Endothelial cell of umbilical vein (primary cell): ENCODE results near the gene RSF1. TPM values are rescaled to one million over a fixed set of nuclear protein-coding genes. Genes with fewer than 3 reads are reported as not detected.

Experiments
- BruUV-seq: library from RNA; stranded (reverse); fragments of 400-500 nt; replicated peaks from 2 replicates; lab custom pipeline; 2021; lab: Mats Ljungman, UMichigan
- CTCF ChIA-PET: fragments of 300-600, 350-600 bp; sonication (Branson Sonifier 250); formaldehyde crosslinking; loops from one replicate; lab custom pipeline; 2021; ENCODE audit warnings: antibody characterized with exemption, inconsistent platforms; lab: Charles Lee
- POLR2A ChIA-PET: fragments of 300-600, 350-600 bp; sonication (Branson Sonifier 250); formaldehyde crosslinking; loops from one replicate; lab custom pipeline; 2021; ENCODE audit warnings: antibody characterized with exemption, inconsistent platforms; lab: Charles Lee
- DNase-seq: peaks from one replicate; pipeline ENCODE4 v3.0.0-alpha.2; 2011; ENCODE audit warnings: low read depth, low spot score
- FAIRE-seq: peaks from 2 replicates; lab custom pipeline; 2011; peaks lifted over from hg19 to GRCh38; lab: Jason Lieb, UNC
- H2AFZ ChIP-seq: 2 replicates; pipeline ENCODE4 v1.6.0; 2012; ENCODE audit warnings: low read depth, low read length, control low read depth, inconsistent platforms
- H3K27ac ChIP-seq: 2 replicates; pipeline ENCODE4 v1.5.1; 2011; ENCODE audit warnings: low read depth, mild to moderate bottlenecking, control low read depth, low read length, moderate library complexity; ENCODE audit not compliant: insufficient read depth
- H3K27me3 ChIP-seq, 2 experiments: 2 replicates each; pipeline versions ENCODE4 v1.6.0 to v1.6.1; 2011; ENCODE audit warnings: low read length in 2 of 2, mixed read lengths in 1 of 2; ENCODE audit not compliant: control insufficient read depth in 2 of 2, insufficient read depth in 2 of 2
- H3K36me3 ChIP-seq, 2 experiments: 2 replicates in 1 of 2; 3 replicates in 1 of 2; pipeline ENCODE4 v1.5.1; 2011; ENCODE audit warnings: low read length in 2 of 2, mild to moderate bottlenecking in 1 of 2, moderate library complexity in 1 of 2; ENCODE audit not compliant: control insufficient read depth in 2 of 2, insufficient read depth in 2 of 2; ENCODE audit errors: extremely low read depth in 1 of 2
- H3K4me1 ChIP-seq: 3 replicates; pipeline ENCODE4 v1.5.1; 2011; ENCODE audit warnings: mild to moderate bottlenecking, low read length; ENCODE audit not compliant: control insufficient read depth, insufficient read depth; ENCODE audit errors: extremely low read depth
- H3K4me2 ChIP-seq: 2 replicates; pipeline ENCODE4 v1.6.1; 2011; ENCODE audit warnings: low read length, control low read depth, mixed read lengths; ENCODE audit not compliant: insufficient read depth
- H3K4me3 ChIP-seq, 3 experiments: fragments of 200-600 bp in 1 of 3; sonication (generic), shearing (Covaris generic) in 1 of 3; replicated peaks in 1 of 3; 2 replicates each; pipeline ENCODE4 v1.5.1; 2011 to 2016; ENCODE audit warnings: control low read depth in 3 of 3, low read length in 3 of 3, mild to moderate bottlenecking in 2 of 3, inconsistent platforms in 1 of 3, low read depth in 1 of 3, moderate library complexity in 1 of 3; ENCODE audit not compliant: insufficient read depth in 1 of 3
- H3K79me2 ChIP-seq: 2 replicates; pipeline ENCODE4 v1.6.0; 2012; ENCODE audit warnings: low read length, inconsistent platforms; ENCODE audit not compliant: control insufficient read depth, insufficient read depth
- H3K9ac ChIP-seq: replicated peaks from 2 replicates; pipeline ENCODE3; 2011; ENCODE audit warnings: low read length, control low read depth; ENCODE audit not compliant: insufficient read depth; ENCODE audit errors: extremely low read depth
- H3K9me1 ChIP-seq: replicated peaks from 3 replicates; pipeline ENCODE4 v1.6.0; 2011; ENCODE audit warnings: mild to moderate bottlenecking, low read length; ENCODE audit not compliant: control insufficient read depth, insufficient read depth; ENCODE audit errors: extremely low read depth
- H3K9me3 ChIP-seq: replicated peaks from 2 replicates; pipeline ENCODE4 v1.5.1; 2012; ENCODE audit warnings: low read length, inconsistent platforms; ENCODE audit not compliant: control insufficient read depth, insufficient read depth
- H4K20me1 ChIP-seq: replicated peaks from 2 replicates; pipeline ENCODE3; 2011; ENCODE audit warnings: mild to moderate bottlenecking, low read length; ENCODE audit not compliant: control insufficient read depth, insufficient read depth; ENCODE audit errors: extremely low read depth
- FOS ChIP-seq: IDR thresholded peaks from 2 replicates; pipeline ENCODE4 v1.6.1; 2011; ENCODE audit warnings: mild to moderate bottlenecking, low read length, moderate library complexity, borderline replicate concordance; ENCODE audit not compliant: insufficient read depth
- GATA2 ChIP-seq: IDR thresholded peaks from 2 replicates; pipeline ENCODE4 v1.7.0; 2011; ENCODE audit warnings: low read depth, mild to moderate bottlenecking, moderate library complexity, mixed read lengths, low read length; ENCODE audit not compliant: insufficient read length, insufficient read depth
- JUN ChIP-seq: IDR thresholded peaks from 2 replicates; pipeline ENCODE4 v1.6.1; 2011; ENCODE audit warnings: borderline replicate concordance, low read depth; ENCODE audit not compliant: insufficient read length, insufficient read depth
- MYC ChIP-seq: IDR thresholded peaks from one replicate; pipeline ENCODE4 v1.6.1; 2011; ENCODE audit warnings: mild to moderate bottlenecking, low read depth, low read length
- POLR2A ChIP-seq: IDR thresholded peaks from 2 replicates; pipeline ENCODE4 v1.6.1; 2012; ENCODE audit warnings: low read depth, mild to moderate bottlenecking, control low read depth, low read length
- POLR2AphosphoS5 ChIP-seq: IDR thresholded peaks from 2 replicates; pipeline ENCODE4 v1.6.1; 2012; ENCODE audit warnings: low read depth, mild to moderate bottlenecking, control low read depth, low read length, moderate library complexity; ENCODE audit not compliant: insufficient read depth
- dilution Hi-C: fragments of 300-500 bp; cut with MboI; formaldehyde crosslinking; loops from one replicate; pipeline ENCODE4 v1.15.0; 2019; ENCODE audit warnings: low sequenced_read_pairs; ENCODE audit not compliant: extremely low pct_ligation_motif_present
- intact Hi-C: fragments of 100-400 bp; cut with micrococcal nuclease; formaldehyde crosslinking; loops from one replicate; pipeline ENCODE4 v1.10.0; 2022
- polyA plus RNA-seq, 4 experiments: library from polyadenylated mRNA; depleted of rRNA in 3 of 4; stranded (reverse) in 3 of 4; unstranded in 1 of 4; fragments of >200 nt; gene quantifications; 2 replicates each; pipeline versions ENCODE4 v1.2.1 to v1.2.3, GENCODE V29; 2011 to 2012; ENCODE audit warnings: missing spikeins in 1 of 4
- total RNA-seq: library from RNA; stranded (reverse); gene quantifications from 2 replicates; pipeline ENCODE4 v1.2.3, GENCODE V29; 2021

Gene RSF1
- total and polyA plus RNA-seq, 2 donors (not counting 3 experiments of a cell fraction or from before 2014, with no cell fraction given), result 10.0 to 55.1 TPM

DNA sequence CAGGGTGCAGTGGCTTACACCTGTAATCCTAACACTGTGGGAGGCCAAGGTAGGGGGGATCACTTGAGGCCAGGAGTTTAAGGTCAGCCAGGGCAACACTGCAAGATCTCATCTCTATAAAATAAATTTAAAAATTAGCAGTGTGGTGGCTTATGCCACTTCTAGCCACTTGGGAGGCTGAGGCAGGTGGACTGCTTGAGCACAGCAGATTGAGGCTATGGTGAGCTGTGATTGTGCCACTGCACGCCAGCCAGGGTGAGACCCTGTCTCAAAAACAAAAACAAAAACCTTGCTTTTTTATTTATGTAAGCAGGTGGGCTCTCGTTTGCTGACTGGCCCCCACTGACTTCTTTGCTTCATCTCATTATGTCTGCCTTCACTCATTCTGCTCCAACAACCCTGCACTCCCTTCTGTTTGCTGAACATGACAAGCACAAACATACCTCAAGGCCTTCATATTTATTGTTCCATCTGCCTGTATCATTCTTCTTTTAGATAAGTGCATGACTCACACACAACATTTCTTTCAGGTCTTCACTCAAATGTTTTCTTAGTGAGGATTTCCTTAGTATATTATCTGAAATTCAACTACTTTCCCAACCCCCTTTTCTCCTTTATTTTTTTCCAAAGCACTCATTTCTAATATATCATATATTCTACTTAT lies 150.5 kb downstream of the RSF1 start:
- FAIRE-seq (no peak), DNase-seq (peak; percentile 19)
- peaks cover 3% of the 10 kb centered on the region for H3K4me1 ChIP-seq
- no peaks in the 10 kb centered on the region for H4K20me1 ChIP-seq
- H3K27me3 ChIP-seq, result no peaks in the 10 kb centered on the region
- no peak for TF ChIP-seq GATA2
- no peak for TF ChIP-seq POLR2A
- peak; percentile 38 for TF ChIP-seq FOS
- TF ChIP-seq JUN, result no peak
- no peak for TF ChIP-seq MYC
- no peak for TF ChIP-seq POLR2AphosphoS5
- H3K27ac ChIP-seq, result no peak overlapping the region
- H3K4me3 ChIP-seq, result no peak overlapping the region
- CTCF ChIA-PET, result no interaction called here
- peaks cover 19 to 22% of the 10 kb centered on the region in 2 experiments for H3K36me3 ChIP-seq
- H3K79me2 ChIP-seq, result no peaks in the 10 kb centered on the region
- H2AFZ ChIP-seq, result no peak overlapping the region
- dilution Hi-C loops (no loop called here), intact Hi-C loops (no loop called here)
- H3K4me2 ChIP-seq, result no peak overlapping the region
- no peaks in the 10 kb centered on the region for H3K9me1 ChIP-seq
- POLR2A ChIA-PET, result no interaction called here
- H3K9ac ChIP-seq, result no peak overlapping the region
- no peaks in the 10 kb centered on the region for H3K9me3 ChIP-seq
- BruUV-seq, result no TSS peak

DNA sequence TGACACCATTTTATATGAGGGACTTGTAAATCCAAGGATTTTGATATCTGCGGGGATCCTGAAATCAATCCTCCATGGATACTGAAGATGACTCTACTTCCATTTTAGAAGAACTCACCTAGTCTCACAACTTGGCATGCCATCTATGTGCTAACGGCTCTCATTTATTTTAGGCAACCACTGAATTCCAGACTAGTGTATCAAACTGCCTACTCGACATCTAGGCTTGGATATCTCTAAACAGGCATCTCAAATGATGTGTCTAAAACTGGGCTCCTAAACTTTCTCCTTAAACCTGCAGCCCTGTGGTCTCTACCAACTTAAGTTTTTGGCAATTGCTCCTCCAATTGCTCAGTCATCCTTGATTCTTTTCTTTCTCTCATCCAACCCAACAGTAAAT lies 151.8 kb downstream of the RSF1 start:
- H3K4me2 ChIP-seq, result no peak overlapping the region
- ChIA-PET CTCF (no interaction called here), POLR2A (no interaction called here)
- no TSS peak for BruUV-seq
- H4K20me1 ChIP-seq, result no peaks in the 10 kb centered on the region
- no peaks in the 10 kb centered on the region for H3K9me3 ChIP-seq
- peaks cover 3% of the 10 kb centered on the region for H3K4me1 ChIP-seq
- dilution Hi-C loops, result no loop called here
- no peaks in the 10 kb centered on the region for H3K27me3 ChIP-seq
- TF ChIP-seq GATA2 (no peak), POLR2A (no peak), JUN (no peak)
- H3K79me2 ChIP-seq, result no peaks in the 10 kb centered on the region
- DNase-seq (no peak), FAIRE-seq (no peak)
- H3K4me3 ChIP-seq, result no peak overlapping the region
- H3K27ac ChIP-seq, result no peak overlapping the region
- no peak overlapping the region for H2AFZ ChIP-seq
- intact Hi-C loops, result no loop called here
- no peaks in the 10 kb centered on the region for H3K9me1 ChIP-seq
- H3K36me3 ChIP-seq, result peaks cover 12 to 19% of the 10 kb centered on the region in 2 experiments
- H3K9ac ChIP-seq, result no peak overlapping the region
